SW480 (cell line): ENCODE data around the gene CHCHD10.

Source experiments
- DNase-seq: peaks from one replicate; pipeline ENCODE4 v3.0.0-alpha.2; 2016; ENCODE audit warnings: low spot score

CHCHD10 gene

DNA sequence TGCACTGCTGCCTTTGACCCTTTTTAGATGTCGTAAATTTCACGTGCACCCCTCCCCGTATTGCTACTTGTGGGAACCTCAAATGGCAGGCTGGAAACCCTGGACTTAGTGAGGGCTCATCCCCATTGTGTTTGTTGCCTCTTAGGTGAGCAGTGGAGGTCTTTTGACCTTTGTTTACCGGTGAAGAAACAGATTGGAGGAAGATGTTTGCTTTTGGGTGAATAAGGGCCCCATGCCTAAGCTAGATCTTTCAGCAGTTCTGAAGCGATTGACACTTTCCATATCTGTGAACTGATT is 19.8 kb upstream of the CHCHD10 start:
- no peak for DNase-seq

DNA sequence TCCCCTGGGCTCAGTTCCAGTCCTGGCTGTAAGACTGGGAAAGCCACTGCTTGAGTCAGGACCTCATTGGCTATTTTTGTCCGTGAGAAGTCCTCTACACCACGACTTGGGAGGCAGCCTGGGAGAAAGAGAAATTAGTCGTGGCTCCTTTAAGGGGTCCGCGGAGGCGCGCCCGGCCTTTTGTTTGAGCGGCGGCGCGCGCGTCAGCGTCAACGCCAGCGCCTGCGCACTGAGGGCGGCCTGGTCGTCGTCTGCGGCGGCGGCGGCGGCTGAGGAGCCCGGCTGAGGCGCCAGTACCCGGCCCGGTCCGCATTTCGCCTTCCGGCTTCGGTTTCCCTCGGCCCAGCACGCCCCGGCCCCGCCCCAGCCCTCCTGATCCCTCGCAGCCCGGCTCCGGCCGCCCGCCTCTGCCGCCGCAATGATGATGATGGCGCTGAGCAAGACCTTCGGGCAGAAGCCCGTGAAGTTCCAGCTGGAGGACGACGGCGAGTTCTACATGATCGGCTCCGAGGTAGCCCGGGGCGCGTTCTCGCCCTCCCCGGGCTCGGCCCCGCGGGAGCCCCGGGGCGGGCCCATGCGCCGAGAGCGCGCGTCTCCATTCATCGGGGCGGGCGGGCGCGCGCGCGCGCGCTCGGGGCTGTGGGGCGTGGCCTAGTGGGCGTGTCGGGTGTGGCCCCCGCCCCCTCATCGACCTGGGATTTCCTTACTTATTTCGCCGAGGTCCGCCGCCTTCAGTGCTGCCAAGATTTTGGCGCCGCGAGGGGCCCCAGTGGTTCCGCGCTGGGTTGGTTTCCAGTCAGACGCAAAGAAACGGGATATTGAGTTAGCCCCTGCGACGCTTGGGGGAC is 19.2 kb upstream of the CHCHD10 start, which contains the start of gene SMARCB1:
Gene SMARCB1, plus strand, starts transcription at position 215 of the 848 bp plus-strand sequence. Its CDS starts 204 bp downstream, at position 419.
- peak; percentile 82 for DNase-seq

DNA sequence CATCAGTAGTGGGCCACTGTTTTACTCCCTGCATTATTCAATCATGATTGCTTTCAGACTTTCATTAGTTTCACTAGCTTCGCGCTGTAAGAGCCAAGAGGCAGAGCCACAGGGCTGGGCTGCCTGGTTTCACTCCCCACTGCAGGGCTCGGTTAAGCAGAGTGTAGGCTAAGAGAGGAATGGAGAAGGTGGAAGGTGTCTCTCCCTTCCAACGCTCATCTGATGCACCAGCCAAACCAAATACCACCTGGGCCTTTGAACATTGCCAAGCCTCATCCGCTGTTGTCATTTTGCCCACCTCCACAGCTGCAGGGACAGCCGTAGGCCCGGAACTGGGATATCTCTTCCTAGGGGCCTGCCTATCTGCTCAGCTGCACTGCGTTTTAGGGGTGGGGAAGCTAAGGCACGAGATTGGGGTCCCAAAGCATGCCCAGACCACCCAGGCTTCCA is 18.5 kb upstream of the CHCHD10 start:
- DNase-seq: no peak

DNA sequence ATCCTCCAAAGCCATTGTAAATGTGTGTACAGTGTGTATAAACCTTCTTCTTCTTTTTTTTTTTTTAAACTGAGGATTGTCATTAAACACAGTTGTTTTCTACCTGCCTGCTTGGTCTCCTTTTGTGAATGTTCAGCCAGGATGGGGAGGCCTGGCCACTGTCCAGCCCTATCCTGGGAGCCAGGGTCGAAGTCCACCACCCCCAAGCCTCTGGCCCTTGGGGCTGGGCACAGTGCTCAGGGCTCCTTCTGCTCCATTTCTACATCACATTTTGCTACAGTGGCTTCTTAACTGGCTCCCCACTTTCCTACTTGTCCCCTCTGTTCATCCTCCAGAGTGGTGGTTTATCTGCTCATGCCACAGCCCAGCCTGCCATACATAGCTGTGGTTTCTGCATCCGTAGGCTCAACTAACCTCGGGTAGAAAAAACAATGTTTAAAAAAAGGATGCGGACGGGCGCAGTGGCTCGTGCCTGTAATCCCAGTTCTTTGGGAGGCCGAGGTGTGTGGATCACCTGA is 16.5 kb upstream of the CHCHD10 start:
- DNase-seq: peak; percentile 83

DNA sequence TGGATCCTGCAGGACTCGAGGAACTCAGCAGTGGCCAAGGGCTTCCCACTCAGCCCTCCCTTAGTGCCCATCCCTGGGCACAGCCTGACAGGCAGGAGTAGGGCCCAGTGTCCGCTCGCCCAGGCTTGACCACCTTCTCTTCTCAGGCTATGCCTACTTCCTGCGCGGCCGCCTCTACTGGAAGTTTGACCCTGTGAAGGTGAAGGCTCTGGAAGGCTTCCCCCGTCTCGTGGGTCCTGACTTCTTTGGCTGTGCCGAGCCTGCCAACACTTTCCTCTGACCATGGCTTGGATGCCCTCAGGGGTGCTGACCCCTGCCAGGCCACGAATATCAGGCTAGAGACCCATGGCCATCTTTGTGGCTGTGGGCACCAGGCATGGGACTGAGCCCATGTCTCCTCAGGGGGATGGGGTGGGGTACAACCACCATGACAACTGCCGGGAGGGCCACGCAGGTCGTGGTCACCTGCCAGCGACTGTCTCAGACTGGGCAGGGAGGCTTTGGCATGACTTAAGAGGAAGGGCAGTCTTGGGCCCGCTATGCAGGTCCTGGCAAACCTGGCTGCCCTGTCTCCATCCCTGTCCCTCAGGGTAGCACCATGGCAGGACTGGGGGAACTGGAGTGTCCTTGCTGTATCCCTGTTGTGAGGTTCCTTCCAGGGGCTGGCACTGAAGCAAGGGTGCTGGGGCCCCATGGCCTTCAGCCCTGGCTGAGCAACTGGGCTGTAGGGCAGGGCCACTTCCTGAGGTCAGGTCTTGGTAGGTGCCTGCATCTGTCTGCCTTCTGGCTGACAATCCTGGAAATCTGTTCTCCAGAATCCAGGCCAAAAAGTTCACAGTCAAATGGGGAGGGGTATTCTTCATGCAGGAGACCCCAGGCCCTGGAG is 15.7 kb upstream of the CHCHD10 start:
- DNase-seq: no peak

DNA sequence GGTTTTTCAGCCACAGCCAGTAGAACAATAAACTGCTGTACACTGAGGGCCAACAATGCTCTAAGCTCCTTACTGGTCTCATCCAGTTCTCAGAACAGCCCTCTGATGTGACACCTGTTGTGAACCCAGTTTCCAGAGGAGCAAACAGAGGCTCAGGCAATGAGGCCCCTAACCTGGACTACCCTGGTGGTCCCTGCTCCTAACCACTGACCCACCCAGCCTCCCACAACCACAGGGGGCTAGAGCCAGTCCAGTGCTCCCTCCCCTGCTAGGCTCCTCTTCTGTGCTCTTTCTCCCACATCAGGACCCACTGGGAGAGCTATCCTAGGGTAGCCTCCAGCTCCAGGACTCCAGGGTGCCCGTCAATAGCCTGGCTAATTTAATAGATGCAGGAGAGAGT is 14.9 kb upstream of the CHCHD10 start:
- DNase-seq: no peak

DNA sequence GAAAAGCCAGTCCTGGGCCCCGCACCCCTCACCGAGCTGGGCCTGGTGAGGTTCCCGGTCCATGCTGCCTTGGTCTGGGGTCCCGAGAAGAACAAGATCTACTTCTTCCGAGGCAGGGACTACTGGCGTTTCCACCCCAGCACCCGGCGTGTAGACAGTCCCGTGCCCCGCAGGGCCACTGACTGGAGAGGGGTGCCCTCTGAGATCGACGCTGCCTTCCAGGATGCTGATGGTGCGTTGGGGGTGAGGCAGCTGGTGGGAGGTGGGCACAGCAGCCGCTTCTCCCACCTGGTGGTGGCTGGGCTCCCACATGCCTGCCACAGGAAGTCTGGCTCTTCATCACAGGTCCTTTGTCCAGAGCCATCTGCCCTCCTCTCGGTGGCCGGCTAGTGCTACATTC is 14.5 kb upstream of the CHCHD10 start:
- DNase-seq: no peak

DNA sequence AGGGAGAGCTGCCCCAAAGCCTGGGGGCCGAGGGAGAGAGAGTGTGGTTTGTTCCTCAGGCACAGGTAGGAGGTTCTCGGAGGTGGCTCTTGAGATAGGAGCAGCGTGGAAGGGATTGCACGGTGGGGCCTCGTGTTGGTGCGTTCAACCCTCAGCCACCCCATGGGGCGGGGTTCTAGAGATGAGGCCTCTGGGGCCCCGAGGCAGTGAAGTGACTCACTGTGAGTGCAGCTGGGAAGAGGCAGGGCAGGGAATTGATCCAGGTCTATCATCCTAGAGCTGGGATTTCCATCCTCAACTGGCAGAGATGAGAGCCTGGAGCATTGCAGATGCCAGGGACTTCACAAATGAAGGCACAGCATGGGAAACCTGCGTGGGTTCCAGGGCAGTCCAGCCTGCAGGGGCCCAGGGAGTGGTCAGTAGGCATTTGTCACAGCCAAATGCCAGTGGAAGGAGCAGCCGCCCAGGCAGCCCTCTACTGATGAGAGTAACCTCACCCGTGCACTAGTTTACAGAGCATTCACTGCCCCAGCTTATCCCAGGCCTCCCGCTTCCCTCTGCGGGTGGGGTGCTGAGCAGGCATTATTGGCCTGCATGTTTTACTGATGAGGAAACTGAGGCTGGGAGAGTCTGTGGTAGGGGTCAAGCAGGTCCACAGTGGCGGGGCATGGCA is 13.9 kb upstream of the CHCHD10 start:
- DNase-seq: no peak

DNA sequence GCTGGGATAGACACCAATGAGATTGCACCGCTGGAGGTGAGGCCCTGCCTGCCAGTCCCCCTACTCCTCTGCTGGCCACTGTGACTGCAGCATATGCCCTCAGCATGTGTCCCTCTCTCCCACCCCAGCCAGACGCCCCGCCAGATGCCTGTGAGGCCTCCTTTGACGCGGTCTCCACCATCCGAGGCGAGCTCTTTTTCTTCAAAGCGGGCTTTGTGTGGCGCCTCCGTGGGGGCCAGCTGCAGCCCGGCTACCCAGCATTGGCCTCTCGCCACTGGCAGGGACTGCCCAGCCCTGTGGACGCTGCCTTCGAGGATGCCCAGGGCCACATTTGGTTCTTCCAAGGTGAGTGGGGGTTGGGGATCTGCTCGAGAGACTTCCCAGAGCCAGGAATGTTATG is 13.3 kb upstream of the CHCHD10 start:
- no peak for DNase-seq

DNA sequence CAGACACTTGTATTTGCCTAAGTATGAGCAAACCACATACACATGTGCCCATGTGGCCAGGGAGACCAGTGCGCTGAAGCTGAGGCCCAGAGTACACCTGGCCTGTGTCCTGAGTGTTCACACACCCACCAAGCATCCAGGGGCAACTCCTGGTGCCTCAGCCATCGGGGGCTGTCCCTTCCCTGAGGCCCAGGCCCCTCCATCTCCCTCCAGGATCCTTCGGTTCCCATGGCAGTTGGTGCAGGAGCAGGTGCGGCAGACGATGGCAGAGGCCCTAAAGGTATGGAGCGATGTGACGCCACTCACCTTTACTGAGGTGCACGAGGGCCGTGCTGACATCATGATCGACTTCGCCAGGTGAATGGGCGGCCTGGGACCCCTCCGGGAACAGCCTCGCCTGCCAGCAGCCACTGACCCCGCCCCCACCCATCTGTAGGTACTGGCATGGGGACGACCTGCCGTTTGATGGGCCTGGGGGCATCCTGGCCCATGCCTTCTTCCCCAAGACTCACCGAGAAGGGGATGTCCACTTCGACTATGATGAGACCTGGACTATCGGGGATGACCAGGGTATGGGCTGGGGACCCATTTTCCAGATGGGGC is 12.5 kb upstream of the CHCHD10 start:
- no peak for DNase-seq

DNA sequence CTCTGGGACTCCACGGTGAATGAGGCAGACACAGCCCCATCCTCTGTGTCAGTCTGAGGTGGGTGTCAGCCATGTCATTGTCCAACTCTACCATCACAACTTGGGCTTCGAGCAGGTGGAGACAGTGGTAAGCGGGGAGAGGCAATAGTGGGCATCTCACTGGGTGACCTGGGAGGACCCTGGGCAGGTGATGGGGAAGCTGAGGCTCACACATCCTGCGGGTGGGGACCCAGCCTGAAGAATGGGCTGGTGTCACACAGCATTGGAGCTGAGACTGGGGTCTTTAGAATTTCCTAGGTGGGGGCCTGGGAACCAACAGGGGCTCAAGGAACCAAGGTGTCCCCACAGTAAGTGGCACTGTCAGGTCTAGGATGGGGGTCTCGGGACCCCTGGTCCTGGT is 12.0 kb upstream of the CHCHD10 start:
- DNase-seq: no peak

DNA sequence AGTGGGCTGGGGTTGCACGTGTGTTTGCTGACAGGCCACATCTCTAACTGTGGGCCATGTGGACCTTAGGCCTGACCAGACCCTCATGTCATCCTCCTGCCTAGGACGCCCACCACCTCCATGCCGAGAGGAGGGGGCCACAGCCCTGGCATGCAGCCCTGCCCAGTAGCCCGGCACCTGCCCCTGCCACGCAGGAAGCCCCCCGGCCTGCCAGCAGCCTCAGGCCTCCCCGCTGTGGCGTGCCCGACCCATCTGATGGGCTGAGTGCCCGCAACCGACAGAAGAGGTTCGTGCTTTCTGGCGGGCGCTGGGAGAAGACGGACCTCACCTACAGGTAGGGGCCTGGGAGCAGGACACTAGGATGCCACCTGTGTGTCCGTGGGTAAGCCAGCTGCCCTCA is 11.3 kb upstream of the CHCHD10 start:
- no peak for DNase-seq

DNA sequence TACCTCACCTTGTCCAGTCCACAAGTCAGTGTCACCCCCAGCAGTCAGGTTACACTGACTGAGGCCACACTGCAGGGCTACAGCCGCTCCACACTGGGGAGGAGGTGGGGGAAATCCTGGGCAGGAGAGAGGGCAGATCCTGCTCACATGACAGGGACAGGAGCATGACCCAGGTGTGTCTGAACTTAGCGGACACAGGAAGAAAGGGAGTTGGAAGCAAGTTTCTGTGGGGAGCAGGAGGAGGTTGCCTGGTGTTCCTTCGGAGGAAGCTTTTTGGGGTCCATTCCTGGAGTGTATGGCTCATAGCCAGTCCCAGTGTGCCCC is 10.8 kb upstream of the CHCHD10 start:
- no peak for DNase-seq

DNA sequence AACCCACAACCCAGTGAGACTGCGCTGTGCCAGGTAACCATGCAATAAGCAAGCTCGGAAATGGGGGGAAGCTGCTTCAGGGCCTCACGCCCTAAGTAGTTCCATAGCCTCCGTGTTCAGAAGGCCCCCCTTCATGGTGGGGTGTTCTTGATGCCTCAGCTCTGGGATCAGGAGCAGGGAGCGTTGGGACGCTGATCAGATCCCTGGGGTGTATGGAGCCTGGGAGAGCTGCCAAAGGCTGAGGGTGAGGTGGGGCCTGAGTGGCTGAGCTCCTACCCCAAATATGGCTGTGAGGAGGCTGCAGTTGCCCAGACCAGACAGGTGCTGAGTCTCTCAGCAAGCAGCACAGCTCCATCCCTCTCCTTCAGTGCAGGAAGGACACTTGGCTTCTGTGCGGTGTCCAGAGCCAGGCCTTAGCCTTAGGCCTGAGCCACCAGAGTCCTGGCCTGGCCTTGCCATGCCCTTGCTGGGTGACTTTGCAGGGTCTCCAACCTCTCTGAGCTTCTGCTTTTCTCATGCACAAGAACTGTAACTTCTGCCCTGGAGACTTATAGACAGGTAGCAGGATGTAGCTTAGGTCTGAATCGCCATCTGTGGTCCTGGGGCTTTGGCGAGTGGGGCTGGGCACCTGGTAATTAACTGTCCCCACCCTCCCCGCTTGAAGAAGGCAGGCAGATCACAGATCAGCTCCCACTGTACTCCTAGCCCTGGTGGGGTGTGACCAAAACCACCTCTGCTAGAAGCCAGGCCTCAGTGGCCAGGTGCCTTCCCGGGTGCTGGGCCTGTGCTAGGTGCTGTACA is 10.2 kb upstream of the CHCHD10 start:
- no peak for DNase-seq

DNA sequence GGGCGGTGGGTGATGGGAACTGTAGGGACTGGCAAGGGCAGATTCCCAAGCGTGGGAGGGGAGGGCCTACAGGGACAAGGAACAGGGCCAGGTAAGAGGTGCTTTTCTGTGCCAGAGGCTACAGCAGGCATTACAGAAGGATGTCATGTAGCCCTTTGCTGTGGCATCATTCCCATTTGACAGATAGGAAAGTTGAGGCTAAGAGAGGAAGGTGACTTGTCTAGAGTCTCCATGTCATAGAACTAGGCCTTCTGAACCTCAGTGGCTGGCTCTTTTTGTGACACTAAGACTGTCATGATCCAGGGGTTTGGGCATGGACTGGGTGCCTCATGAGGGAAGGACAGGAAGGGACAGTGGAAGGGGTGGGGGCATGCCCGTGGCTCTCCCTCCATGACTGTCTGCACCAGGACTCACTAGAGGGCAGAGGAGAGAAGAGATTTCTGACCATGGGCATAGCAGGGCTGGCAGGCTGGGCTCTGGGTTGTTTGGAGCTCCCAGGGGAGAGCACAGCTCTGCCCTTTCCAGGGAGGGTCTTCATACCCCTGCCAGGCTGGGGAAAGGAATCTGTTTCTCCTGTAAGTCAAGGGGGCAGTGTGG is 8.1 kb upstream of the CHCHD10 start:
- no peak for DNase-seq

DNA sequence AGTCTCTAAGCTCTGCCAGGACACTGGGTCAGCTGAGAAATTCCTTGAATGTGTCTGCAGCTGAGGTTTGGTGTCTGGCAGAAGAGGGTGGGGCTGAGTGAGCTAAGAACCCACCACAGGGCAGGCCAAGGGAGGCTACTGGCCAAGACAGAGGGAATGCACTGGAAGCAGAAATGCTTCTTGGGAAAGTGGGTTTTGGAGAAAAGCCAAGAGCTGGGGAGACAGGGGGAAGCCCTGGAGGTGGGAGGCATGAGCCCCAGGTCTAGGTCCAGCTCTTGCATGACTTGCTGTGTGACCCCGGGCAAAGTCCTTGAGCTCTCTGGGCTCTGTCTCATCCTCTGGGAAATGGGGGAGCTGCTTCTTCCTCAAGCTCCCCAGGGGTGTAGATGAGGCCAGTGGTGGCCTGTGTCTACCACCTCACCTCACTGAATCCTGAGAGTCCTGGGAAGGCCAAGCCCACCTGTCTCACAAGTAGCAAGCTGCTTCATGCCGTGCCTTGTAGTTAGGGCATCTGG is 7.2 kb upstream of the CHCHD10 start:
- no peak for DNase-seq

DNA sequence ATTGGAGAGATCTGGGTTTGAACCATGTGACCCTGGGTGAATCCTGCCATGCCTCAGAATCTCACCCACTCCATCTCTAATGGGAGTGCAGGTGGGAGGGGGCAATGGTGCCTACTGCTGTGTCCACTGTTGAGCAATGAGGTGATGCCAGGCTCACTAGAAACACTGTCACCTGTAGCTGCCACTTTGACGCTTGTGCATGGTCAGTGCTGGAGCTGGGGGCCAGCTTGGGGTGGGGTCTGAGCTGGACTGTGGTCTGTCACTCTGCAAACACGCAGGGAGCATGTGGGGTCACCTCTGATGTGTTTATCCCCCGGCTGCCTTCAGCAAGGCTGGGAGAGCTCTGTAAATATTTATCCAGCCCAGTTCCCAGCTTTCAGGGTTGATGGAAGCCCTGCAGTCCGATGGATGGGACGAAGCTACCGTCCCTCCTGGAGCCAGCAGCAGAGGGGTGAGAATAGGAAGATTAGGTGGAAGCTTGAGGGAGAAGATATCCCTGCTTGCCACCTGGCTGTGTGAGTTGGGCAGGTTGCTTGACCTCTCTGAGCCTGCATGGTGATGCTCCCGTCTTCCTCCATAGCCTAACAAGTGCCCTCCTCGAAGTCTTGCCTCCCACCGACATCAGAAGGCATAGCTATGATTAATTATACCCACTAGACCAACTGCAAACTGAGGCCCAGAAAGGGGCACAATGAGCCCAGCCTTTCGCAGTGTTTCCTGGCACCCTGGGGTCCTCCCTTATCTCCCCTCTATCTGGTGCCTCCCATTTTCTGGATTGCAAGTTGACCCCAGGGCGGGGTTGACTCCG is 6.5 kb upstream of the CHCHD10 start:
- DNase-seq: no peak

DNA sequence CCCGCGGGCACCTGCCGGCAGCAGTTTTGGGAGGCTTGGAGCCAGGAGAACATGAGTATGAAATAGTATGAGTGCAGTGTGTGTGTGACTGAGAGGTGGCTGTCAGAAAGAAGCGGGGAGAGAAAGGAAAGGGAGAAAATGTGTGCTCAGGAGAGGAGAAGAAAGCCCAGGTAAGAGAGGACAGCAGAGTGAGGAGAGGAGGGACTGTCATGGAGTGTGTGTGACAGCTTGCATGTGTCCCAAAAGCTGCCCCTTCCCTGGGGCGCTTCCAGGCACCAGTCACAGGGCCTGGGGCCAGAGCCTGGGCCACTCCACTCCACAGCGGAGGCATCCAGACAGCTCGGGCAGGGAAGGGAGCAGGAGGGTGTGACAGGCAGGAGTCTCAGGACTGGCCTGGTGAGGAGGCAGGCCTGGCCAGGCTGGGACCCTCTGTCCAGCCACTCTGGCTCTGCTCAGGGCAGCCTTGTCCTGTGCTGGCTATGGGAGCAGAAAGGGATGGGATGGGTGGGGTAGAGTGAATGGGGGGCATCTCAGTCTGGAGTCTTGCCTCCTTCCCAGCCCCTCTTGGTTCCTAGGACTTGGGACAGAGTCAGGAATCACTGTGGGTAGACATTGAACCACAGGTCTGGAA is 5.8 kb upstream of the CHCHD10 start:
- no peak for DNase-seq
